DND-41 (cell line): ENCODE data around the gene DCUN1D3.
"Not testable (repeated sequence)": the region's sequence is repeated elsewhere in the genome, so short reads cannot be mapped to it uniquely, and the experiment has no call there.

ENCODE experiments used
- ATAC-seq: fragments of 200-7000 bp; cut with Tn5 transposase; 3 replicates; pipeline ENCODE4 v1.9.1; 2021; ENCODE audit warnings: low read depth; ENCODE audit not compliant: insufficient read depth
- DNase-seq: peaks from one replicate; pipeline ENCODE4 v3.0.0-alpha.2; 2020
- H2AFZ ChIP-seq: 2 replicates; pipeline ENCODE4 v1.6.0; 2012; ENCODE audit warnings: low read depth, low read length
- H3K27ac ChIP-seq: 2 replicates; pipeline ENCODE4 v1.5.1; 2012; ENCODE audit warnings: low read length, inconsistent platforms
- H3K27me3 ChIP-seq: fragments of 200-600 bp; sonication (generic); 2 replicates; pipeline ENCODE4 v1.6.0; 2012; ENCODE audit warnings: low read length, mild to moderate bottlenecking, inconsistent platforms; ENCODE audit not compliant: insufficient read depth, poor library complexity
- H3K36me3 ChIP-seq: 2 replicates; pipeline ENCODE4 v1.5.1; 2012; ENCODE audit warnings: low read length, inconsistent platforms; ENCODE audit not compliant: insufficient read depth
- H3K4me1 ChIP-seq: 2 replicates; pipeline ENCODE4 v1.5.1; 2012; ENCODE audit warnings: mild to moderate bottlenecking, low read length; ENCODE audit not compliant: insufficient read depth
- H3K4me2 ChIP-seq: 2 replicates; pipeline ENCODE4 v1.6.0; 2012; ENCODE audit warnings: mild to moderate bottlenecking, moderate library complexity, low read length, inconsistent platforms; ENCODE audit not compliant: insufficient read depth
- H3K4me3 ChIP-seq, 2 experiments: fragments of 200-600 bp in 1 of 2; shearing (Covaris generic) in 1 of 2; 2 replicates each; pipeline ENCODE4 v1.5.1; 2012 to 2016; ENCODE audit warnings: inconsistent platforms in 2 of 2, low read length in 2 of 2, mild to moderate bottlenecking in 2 of 2, low read depth in 1 of 2, moderate library complexity in 1 of 2
- H3K79me2 ChIP-seq: 2 replicates; pipeline ENCODE4 v1.6.0; 2012; ENCODE audit warnings: low read length, inconsistent platforms; ENCODE audit not compliant: insufficient read depth
- H3K9ac ChIP-seq: 2 replicates; pipeline ENCODE4 v1.6.0; 2012; ENCODE audit warnings: low read depth, mild to moderate bottlenecking, inconsistent platforms, low read length, moderate library complexity
- H3K9me3 ChIP-seq: 2 replicates; pipeline ENCODE4 v1.5.1; 2012; ENCODE audit warnings: low read length, moderate library complexity, mild to moderate bottlenecking, inconsistent platforms; ENCODE audit not compliant: insufficient read depth, severe bottlenecking
- H4K20me1 ChIP-seq: 2 replicates; pipeline ENCODE4 v1.6.0; 2012; ENCODE audit warnings: low read length; ENCODE audit not compliant: insufficient read depth
- EZH2 ChIP-seq: IDR thresholded peaks from 3 replicates; pipeline ENCODE4 v1.6.1; 2012; ENCODE audit warnings: borderline replicate concordance, low read depth, mild to moderate bottlenecking, moderate library complexity, low read length, inconsistent platforms; ENCODE audit not compliant: severe bottlenecking
- TF ChIP-seq, protein P1 (sequence below): IDR thresholded peaks from 2 replicates; pipeline ENCODE4 v1.5.1; 2012; ENCODE audit warnings: borderline replicate concordance, low read length, moderate library complexity, mild to moderate bottlenecking; ENCODE audit not compliant: poor library complexity, severe bottlenecking; ENCODE audit errors: extremely low read depth

The DCUN1D3 gene

DNA sequence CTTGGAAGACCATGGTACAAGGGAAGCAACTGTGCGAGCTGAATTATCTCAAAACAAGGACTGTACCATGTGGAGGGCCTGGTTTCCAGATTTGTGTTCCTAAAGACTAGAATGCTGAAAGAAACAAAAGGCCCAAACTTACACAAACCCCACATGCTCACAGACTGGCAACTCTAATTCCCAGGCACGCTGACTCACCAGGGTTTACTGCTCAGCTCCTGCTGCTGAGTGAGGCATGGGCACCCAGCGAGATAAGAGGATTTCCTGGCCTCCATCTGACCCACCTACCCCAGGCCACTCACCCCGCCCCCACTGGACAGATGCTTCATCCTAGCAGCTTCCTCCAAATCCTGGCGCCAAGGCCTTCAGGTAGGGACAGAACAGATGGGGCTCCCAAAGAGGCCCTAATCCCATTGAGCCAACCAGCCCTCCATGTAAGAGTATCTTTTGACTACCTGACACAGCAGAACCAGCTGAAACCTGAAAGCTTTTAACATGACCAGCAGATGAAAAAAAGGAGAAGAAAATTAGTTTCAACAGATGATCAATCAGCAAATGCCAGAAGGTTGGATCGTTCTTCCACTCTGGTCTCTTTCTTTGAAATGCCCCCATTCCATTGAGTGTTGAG, 33.9 kb downstream of the DCUN1D3 start:
- Histone ChIP-seq H3K4me3 (no peak overlapping the region), H3K4me2 (no peak overlapping the region), H2AFZ (no peak overlapping the region), H4K20me1 (peaks cover 23% of the 10 kb centered on the region), H3K9ac (no peak overlapping the region), H3K27ac (no peak overlapping the region), H3K79me2 (no peaks in the 10 kb centered on the region), H3K36me3 (peaks cover 6% of the 10 kb centered on the region), H3K9me3 (no peaks in the 10 kb centered on the region), H3K4me1 (no peaks in the 10 kb centered on the region), H3K27me3 (no peaks in the 10 kb centered on the region)
- DNase-seq (no peak), ATAC-seq (no peak)
- no peak for TF ChIP-seq EZH2
- TF ChIP-seq, protein P1, sequence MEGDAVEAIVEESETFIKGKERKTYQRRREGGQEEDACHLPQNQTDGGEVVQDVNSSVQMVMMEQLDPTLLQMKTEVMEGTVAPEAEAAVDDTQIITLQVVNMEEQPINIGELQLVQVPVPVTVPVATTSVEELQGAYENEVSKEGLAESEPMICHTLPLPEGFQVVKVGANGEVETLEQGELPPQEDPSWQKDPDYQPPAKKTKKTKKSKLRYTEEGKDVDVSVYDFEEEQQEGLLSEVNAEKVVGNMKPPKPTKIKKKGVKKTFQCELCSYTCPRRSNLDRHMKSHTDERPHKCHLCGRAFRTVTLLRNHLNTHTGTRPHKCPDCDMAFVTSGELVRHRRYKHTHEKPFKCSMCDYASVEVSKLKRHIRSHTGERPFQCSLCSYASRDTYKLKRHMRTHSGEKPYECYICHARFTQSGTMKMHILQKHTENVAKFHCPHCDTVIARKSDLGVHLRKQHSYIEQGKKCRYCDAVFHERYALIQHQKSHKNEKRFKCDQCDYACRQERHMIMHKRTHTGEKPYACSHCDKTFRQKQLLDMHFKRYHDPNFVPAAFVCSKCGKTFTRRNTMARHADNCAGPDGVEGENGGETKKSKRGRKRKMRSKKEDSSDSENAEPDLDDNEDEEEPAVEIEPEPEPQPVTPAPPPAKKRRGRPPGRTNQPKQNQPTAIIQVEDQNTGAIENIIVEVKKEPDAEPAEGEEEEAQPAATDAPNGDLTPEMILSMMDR: no peak

DNA sequence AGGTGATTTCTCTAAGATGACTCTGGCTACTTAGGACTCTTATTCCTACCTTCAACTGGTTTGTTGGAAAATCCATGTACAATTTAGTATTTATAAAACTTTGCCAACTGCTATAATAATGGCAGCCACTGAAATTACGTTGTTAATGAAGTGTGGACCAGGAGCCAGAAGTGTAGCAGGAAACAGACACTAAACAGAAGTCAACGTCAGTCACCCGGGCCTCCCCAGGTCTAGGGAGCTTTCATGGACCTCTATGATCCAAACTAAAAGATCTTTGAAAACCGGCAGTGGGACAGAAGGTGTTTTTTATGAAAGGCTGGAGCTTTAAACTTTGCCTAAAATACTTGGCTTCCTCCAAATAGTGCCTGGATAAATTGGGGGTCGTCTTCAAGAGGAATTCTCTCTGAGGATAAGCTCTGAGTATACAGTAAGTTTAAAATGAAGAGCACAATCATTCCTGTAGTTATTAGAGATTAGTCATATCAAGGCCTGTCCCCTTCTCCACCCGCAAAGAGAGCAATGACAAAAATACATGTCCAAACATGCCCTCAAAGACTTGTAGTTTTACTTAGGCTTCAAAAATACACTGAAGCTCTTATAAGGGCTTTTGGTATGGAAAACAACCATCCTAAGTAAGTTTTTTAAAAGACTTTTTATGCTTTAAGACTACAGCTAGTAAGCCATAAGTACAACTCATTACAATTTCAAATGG, 34.6 kb downstream of the DCUN1D3 start:
- no peaks in the 10 kb centered on the region for H3K9me3 ChIP-seq
- H2AFZ ChIP-seq: no peak overlapping the region
- no peak for TF ChIP-seq EZH2
- TF ChIP-seq, protein P1: no peak
- no peak for DNase-seq
- H3K4me2 ChIP-seq: no peak overlapping the region
- peaks cover 23% of the 10 kb centered on the region for H4K20me1 ChIP-seq
- H3K27ac ChIP-seq: no peak overlapping the region
- ATAC-seq: no peak
- H3K27me3 ChIP-seq: no peaks in the 10 kb centered on the region
- H3K79me2 ChIP-seq: no peaks in the 10 kb centered on the region
- no peak overlapping the region for H3K4me3 ChIP-seq
- H3K9ac ChIP-seq: no peak overlapping the region
- peaks cover 6% of the 10 kb centered on the region for H3K36me3 ChIP-seq
- no peaks in the 10 kb centered on the region for H3K4me1 ChIP-seq

DNA sequence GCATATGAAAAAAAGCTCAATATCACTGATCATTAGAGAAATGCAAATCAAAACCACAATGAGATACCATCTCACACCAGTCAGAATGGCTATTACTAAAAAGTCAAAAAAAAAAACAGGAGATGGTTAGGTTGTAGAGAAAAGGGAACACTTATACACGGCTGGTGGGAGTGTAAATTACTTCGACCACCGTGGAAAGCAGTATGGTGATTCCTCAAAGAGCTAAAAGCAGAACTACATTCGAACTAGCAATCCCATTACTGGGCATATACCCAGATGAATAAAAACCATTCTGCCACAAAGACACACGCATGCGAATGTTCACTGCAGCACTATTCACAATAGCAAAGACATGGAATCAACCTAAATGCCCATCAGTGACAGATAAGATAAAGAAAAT, 35.8 kb downstream of the DCUN1D3 start:
- not testable (repeated sequence) for H3K4me1 ChIP-seq, H3K27ac ChIP-seq, H3K9me3 ChIP-seq, H3K4me2 ChIP-seq, H3K27me3 ChIP-seq, H3K79me2 ChIP-seq, DNase-seq, H2AFZ ChIP-seq, H3K9ac ChIP-seq, H3K4me3 ChIP-seq, ATAC-seq
- Histone ChIP-seq H3K36me3 (peaks cover 12% of the 10 kb centered on the region), H4K20me1 (peaks cover 19% of the 10 kb centered on the region)

DNA sequence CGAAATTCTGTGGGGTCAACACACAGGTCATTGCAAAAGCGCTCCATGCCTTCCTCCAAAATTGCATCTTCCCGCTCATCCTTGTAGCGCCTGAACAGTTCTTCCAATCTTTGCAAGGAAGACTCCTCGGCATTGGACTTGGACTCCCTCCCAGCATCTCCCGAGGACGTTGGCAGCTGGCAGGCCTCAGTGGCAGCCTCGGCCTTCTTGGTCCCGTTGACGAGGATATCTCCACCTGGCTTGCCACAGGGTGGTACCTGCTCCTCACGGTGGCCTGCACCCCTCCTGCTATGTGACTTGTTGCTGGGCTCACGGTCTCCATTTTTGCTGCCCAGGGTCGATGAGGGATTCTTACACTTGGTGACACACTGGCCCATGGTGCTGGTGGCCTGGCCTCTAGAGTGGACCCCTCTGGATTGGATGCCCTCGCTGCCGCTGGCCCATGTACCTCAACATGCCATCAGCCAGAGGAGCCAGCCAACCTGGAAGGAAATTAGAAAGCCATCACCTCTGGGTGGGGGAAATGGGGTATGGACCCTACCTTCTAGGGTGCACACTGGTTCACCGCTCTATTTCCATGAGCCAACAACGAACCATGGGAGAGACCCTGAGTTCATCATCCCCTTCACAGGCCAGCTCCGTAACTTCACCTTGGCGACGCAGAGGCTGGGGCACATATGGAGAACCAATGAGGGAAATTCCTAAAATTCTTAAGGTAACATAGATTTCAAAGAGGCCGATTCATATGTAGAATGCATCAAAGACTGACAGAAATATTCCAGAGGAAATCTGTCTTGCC, 37.8 kb downstream of the DCUN1D3 start:
- Histone ChIP-seq H3K27ac (no peak overlapping the region), H3K36me3 (peaks cover 12% of the 10 kb centered on the region), H3K9me3 (no peaks in the 10 kb centered on the region), H3K4me2 (no peak overlapping the region), H3K79me2 (no peaks in the 10 kb centered on the region), H3K4me1 (no peaks in the 10 kb centered on the region), H2AFZ (no peak overlapping the region), H3K27me3 (no peaks in the 10 kb centered on the region), H3K4me3 (no peak overlapping the region), H4K20me1 (peaks cover 9% of the 10 kb centered on the region; the same call in 1 of the 2 replicates), H3K9ac (no peak overlapping the region)
- DNase-seq (no peak), ATAC-seq (no peak)
- TF ChIP-seq, protein P1: no peak
- TF ChIP-seq EZH2: no peak

DNA sequence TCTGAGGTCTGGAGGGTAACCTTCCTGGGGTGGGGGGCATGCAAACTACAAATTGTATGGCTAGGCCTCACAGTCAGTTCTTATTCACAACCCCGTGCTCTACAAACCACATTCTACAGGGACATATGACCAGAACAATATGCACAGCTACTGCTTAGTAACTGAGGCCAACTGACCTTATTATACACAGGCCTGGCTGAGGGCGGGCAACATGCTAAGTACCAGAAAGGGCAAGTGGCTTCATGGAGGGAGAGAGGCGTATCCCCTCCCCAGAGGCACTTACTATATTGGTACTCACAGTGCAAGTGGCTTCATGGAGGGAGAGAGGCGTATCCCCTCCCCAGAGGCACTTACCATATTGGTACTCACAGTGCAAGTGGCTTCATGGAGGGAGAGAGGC, 39.2 kb downstream of the DCUN1D3 start:
- not testable (repeated sequence) for H3K27me3 ChIP-seq, H3K27ac ChIP-seq, H3K79me2 ChIP-seq, H3K9ac ChIP-seq, H3K4me3 ChIP-seq, DNase-seq, H3K4me1 ChIP-seq, H2AFZ ChIP-seq, ATAC-seq, H3K9me3 ChIP-seq, H3K4me2 ChIP-seq
- H3K36me3 ChIP-seq: peaks cover 12% of the 10 kb centered on the region
- peaks cover 13% of the 10 kb centered on the region; the same call in 1 of the 2 replicates for H4K20me1 ChIP-seq
